ENCODE measurements around the gene HIGD1B.

Gene HIGD1B

GRCh38 chr17:44865231-44865660 lies 17.6 kb downstream of the HIGD1B start:
- peak; percentile 77 for FAIRE-seq
- TF ChIP-seq POLR2AphosphoS5 (IDR thresholded peaks at IDR 0.05; ENCODE audit: low read depth, low read length) (no peak), TAF1 (IDR thresholded peaks at IDR 0.05; ENCODE audit: borderline replicate concordance, low read depth, low read length) (no peak), POLR2A (IDR thresholded peaks at IDR 0.05; ENCODE audit: low read depth, low read length) (no peak)
- DNase-seq (ENCODE audit: insufficient read length) = peak; percentile 41

DNA sequence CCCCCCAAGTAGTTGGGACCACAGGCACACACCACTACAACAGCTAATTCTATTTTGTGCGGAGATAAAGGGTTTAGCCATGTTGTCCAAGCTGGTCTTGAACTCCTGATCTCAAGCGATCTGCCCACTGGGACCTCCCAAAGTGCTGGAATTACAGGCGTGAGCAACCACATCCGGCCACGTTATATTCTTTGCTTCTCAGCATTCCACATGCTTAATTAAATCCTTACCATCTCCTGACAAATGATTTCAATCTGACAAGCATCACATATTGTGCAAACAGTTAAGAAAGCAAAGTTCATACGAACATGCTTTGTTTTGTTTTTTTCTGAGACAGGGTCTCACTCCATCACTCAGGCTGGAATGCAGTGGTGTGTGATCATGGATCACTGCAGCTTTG lies 18.2 kb downstream of the HIGD1B start:
- no peak for DNase-seq (ENCODE audit: insufficient read length)
- TF ChIP-seq TAF1 (IDR thresholded peaks at IDR 0.05; ENCODE audit: borderline replicate concordance, low read depth, low read length) = no peak
- no peak for TF ChIP-seq POLR2A (IDR thresholded peaks at IDR 0.05; ENCODE audit: low read depth, low read length)
- no peak for TF ChIP-seq POLR2AphosphoS5 (IDR thresholded peaks at IDR 0.05; ENCODE audit: low read depth, low read length)
- FAIRE-seq = no peak

DNA sequence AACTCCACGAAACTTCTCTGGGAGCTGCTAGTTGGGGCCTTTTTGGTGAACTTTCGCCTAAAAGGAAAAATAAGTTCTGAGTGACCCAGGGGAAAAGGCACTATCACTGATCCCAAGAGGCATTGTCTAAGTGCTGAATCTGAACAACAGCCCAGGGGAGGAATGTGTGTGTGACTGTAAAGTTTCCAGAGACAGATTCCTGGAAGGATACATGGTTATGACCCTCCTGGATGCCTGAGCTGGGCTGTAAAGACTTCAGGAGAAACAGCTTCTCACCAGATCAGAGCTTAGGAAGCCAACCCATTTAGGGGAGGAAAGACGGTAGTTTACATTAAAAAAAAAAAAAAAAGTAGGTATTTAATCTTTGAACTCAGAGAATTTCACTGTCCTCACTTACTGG lies 20.2 kb downstream of the HIGD1B start:
- TF ChIP-seq POLR2A (IDR thresholded peaks at IDR 0.05; ENCODE audit: low read depth, low read length) = no peak
- DNase-seq (ENCODE audit: insufficient read length) (no peak), FAIRE-seq (no peak)

DNA sequence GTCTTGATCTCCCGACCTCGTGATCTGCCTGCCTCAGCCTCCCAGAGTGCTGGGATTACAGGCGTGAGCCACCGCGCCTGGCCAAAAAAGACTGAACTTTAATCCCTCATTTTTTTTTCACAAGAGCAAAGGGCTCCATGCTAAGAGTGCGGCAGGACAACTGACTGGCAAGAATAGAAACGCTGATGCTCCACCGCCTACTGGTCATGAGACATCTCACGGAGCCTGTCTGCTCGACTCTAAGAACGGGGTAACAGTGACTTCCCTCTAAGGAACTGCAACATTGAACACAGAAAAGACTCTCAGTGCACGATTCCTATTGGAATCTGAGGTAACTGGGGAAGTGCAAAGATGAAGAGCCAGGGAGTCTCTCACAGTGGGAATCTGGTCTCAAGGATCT lies 23.9 kb downstream of the HIGD1B start:
- no peak for TF ChIP-seq TAF1 (IDR thresholded peaks at IDR 0.05; ENCODE audit: borderline replicate concordance, low read depth, low read length)
- TF ChIP-seq POLR2AphosphoS5 (IDR thresholded peaks at IDR 0.05; ENCODE audit: low read depth, low read length) = no peak
- no peak for TF ChIP-seq POLR2A (IDR thresholded peaks at IDR 0.05; ENCODE audit: low read depth, low read length)
- DNase-seq (ENCODE audit: insufficient read length) = no peak
- no peak for FAIRE-seq

GRCh38 chr17:44872131-44872768 lies 24.6 kb downstream of the HIGD1B start:
- no peak for FAIRE-seq
- TF ChIP-seq TAF1 (IDR thresholded peaks at IDR 0.05; ENCODE audit: borderline replicate concordance, low read depth, low read length) (no peak), POLR2A (IDR thresholded peaks at IDR 0.05; ENCODE audit: low read depth, low read length) (no peak), POLR2AphosphoS5 (IDR thresholded peaks at IDR 0.05; ENCODE audit: low read depth, low read length) (no peak)

GRCh38 chr17:44875761-44876160 lies 28.1 kb downstream of the HIGD1B start:
- TF ChIP-seq POLR2A (IDR thresholded peaks at IDR 0.05; ENCODE audit: low read depth, low read length) = no peak
- no peak for TF ChIP-seq TAF1 (IDR thresholded peaks at IDR 0.05; ENCODE audit: borderline replicate concordance, low read depth, low read length)
- TF ChIP-seq POLR2AphosphoS5 (IDR thresholded peaks at IDR 0.05; ENCODE audit: low read depth, low read length) = no peak
- DNase-seq (ENCODE audit: insufficient read length) (no peak), FAIRE-seq (no peak)

More at GRCh38 chr17:44872131-44872768, 24.6 kb downstream of the HIGD1B start:
- DNase-seq (ENCODE audit: insufficient read length) = no peak

GRCh38 chr17:44877121-44877520 lies 29.4 kb downstream of the HIGD1B start:
- FAIRE-seq (no peak), DNase-seq (ENCODE audit: insufficient read length) (no peak)
- TF ChIP-seq POLR2A (IDR thresholded peaks at IDR 0.05; ENCODE audit: low read depth, low read length) (no peak), POLR2AphosphoS5 (IDR thresholded peaks at IDR 0.05; ENCODE audit: low read depth, low read length) (no peak), TAF1 (IDR thresholded peaks at IDR 0.05; ENCODE audit: borderline replicate concordance, low read depth, low read length) (no peak)

GRCh38 chr17:44878627-44879221 lies 31.0 kb downstream of the HIGD1B start:
- no peak for TF ChIP-seq TAF1 (IDR thresholded peaks at IDR 0.05; ENCODE audit: borderline replicate concordance, low read depth, low read length)
- no peak for DNase-seq (ENCODE audit: insufficient read length)
- no peak for FAIRE-seq

- DNase-seq (ENCODE audit: insufficient read length) (no peak), FAIRE-seq (no peak)
- TF ChIP-seq TAF1 (IDR thresholded peaks at IDR 0.05; ENCODE audit: borderline replicate concordance, low read depth, low read length) = no peak
- TF ChIP-seq POLR2A (IDR thresholded peaks at IDR 0.05; ENCODE audit: low read depth, low read length) = no peak
- TF ChIP-seq POLR2AphosphoS5 (IDR thresholded peaks at IDR 0.05; ENCODE audit: low read depth, low read length) = no peak
Measured at GRCh38 chr17:44879376-44879775, 31.7 kb downstream of the HIGD1B start.

- TF ChIP-seq POLR2AphosphoS5 (IDR thresholded peaks at IDR 0.05; ENCODE audit: low read depth, low read length) (no peak), TAF1 (IDR thresholded peaks at IDR 0.05; ENCODE audit: borderline replicate concordance, low read depth, low read length) (no peak), POLR2A (IDR thresholded peaks at IDR 0.05; ENCODE audit: low read depth, low read length) (no peak)
- no peak for FAIRE-seq
- no peak for DNase-seq (ENCODE audit: insufficient read length)
Measured at GRCh38 chr17:44880062-44880461, 32.4 kb downstream of the HIGD1B start.

DNA sequence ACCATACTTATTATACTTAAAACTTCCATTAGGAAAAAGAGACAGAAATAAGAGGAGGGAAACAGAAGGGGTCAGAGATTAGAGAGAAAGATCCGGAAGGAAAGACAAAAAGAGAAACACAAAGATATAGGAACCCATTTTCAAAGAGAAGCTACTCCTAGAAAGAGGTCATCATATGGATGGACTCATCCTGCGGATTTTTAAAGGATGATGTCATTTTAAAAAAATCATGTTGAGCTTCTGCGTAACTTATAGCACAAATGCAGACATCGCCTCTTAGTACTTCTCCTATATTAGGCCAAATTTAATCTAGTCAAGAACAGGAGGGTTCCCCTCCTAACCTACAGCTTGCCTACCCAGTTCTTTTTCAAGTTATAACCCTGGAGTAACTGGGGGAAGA lies 33.5 kb downstream of the HIGD1B start:
- FAIRE-seq (no peak), DNase-seq (ENCODE audit: insufficient read length) (no peak)
- TF ChIP-seq POLR2AphosphoS5 (IDR thresholded peaks at IDR 0.05; ENCODE audit: low read depth, low read length) (no peak), POLR2A (IDR thresholded peaks at IDR 0.05; ENCODE audit: low read depth, low read length) (no peak), TAF1 (IDR thresholded peaks at IDR 0.05; ENCODE audit: borderline replicate concordance, low read depth, low read length) (no peak)

- DNase-seq (ENCODE audit: insufficient read length) (no peak), FAIRE-seq (no peak)
- no peak for TF ChIP-seq POLR2A (IDR thresholded peaks at IDR 0.05; ENCODE audit: low read depth, low read length)
- no peak for TF ChIP-seq POLR2AphosphoS5 (IDR thresholded peaks at IDR 0.05; ENCODE audit: low read depth, low read length)
- TF ChIP-seq TAF1 (IDR thresholded peaks at IDR 0.05; ENCODE audit: borderline replicate concordance, low read depth, low read length) = no peak
Measured at GRCh38 chr17:44884941-44885340, 37.3 kb downstream of the HIGD1B start.
